Activated naive CD4-positive, alpha-beta T cell treated with anti-CD3 and anti-CD28 coated beads, Interleukin-2, amount 50 U/mL, for 72 hours (primary cell): ENCODE data around the gene AKAP8. TPM values are rescaled to one million over a fixed set of nuclear protein-coding genes. Genes with fewer than 3 reads are reported as not detected.
"Not testable (repeated sequence)": the region's sequence is repeated elsewhere in the genome, so short reads cannot be mapped to it uniquely, and the experiment has no call there.

ENCODE experiments used
- ATAC-seq, 2 donors: fragments of 150-1000 bp; cut with Tn5 transposase; 2 replicates each; pipeline ENCODE4 v1.10.0; 2021; ENCODE audit warnings: mild to moderate bottlenecking in 2 of 2, moderate library complexity in 2 of 2
- DNase-seq, 2 donors: peaks; one replicate each; pipeline ENCODE4 v3.0.0; 2021 to 2022; ENCODE audit warnings: low spot score in 2 of 2
- H3K27ac Mint-ChIP-seq, 2 donors: one replicate each; pipeline ENCODE4 v1.8.0; 2022; ENCODE audit warnings: mild to moderate bottlenecking in 2 of 2, mixed read lengths in 2 of 2
- H3K36me3 Mint-ChIP-seq, 2 donors: one replicate each; pipeline ENCODE4 v1.8.0; 2022; ENCODE audit warnings: mixed read lengths in 2 of 2
- H3K9me3 Mint-ChIP-seq, 2 donors: one replicate each; pipeline ENCODE4 v1.8.0; 2022; ENCODE audit warnings: mixed read lengths in 2 of 2
- total RNA-seq, 2 donors: library from RNA; stranded (reverse); gene quantifications; one replicate each; pipeline ENCODE4 v1.2.3, GENCODE V29; 2022

Gene AKAP8
- total RNA-seq, 2 donors from 2014 or later: 41.1 to 51.4 TPM

- no peak for DNase-seq
- ATAC-seq: no peak
- Mint-ChIP-seq H3K36me3 (peaks cover 15 to 39% of the 10 kb centered on the region in 2 donors), H3K27ac (peak overlapping the region; percentile 94 to 99), H3K9me3 (no peaks in the 10 kb centered on the region)
Observed at GRCh38 chr19:15417699-15418098, 38.1 kb upstream of the AKAP8 start.

- peaks cover under 1 to 18% of the 10 kb centered on the region in 2 donors for H3K36me3 Mint-ChIP-seq
- DNase-seq (no peak), ATAC-seq (no peak)
- no peaks in the 10 kb centered on the region for H3K9me3 Mint-ChIP-seq
- peak overlapping the region in 1 of 2 donors; percentile 84 for H3K27ac Mint-ChIP-seq
Observed at GRCh38 chr19:15412832-15413231, 33.2 kb upstream of the AKAP8 start.

GRCh38 chr19:15411351-15411750 lies 31.8 kb upstream of the AKAP8 start:
- not testable (repeated sequence) for ATAC-seq, H3K27ac Mint-ChIP-seq, DNase-seq, H3K9me3 Mint-ChIP-seq
- H3K36me3 Mint-ChIP-seq: peaks cover 0 to 10% of the 10 kb centered on the region in 2 donors

GRCh38 chr19:15404780-15405211 lies 25.2 kb upstream of the AKAP8 start:
- DNase-seq: no peak
- Mint-ChIP-seq H3K36me3 (no peaks in the 10 kb centered on the region), H3K27ac (peak overlapping the region; percentile 39 to 87), H3K9me3 (no peaks in the 10 kb centered on the region)
- ATAC-seq: no peak

- no peaks in the 10 kb centered on the region for H3K9me3 Mint-ChIP-seq
Observed at GRCh38 chr19:15404097-15404779, 24.7 kb upstream of the AKAP8 start.

GRCh38 chr19:15403151-15403531 lies 23.6 kb upstream of the AKAP8 start:
- Mint-ChIP-seq H3K36me3 (peaks cover under 1% of the 10 kb centered on the region in 2 donors), H3K9me3 (no peaks in the 10 kb centered on the region), H3K27ac (peak overlapping the region in 1 of 2 donors; percentile 92)
- ATAC-seq: no peak
- no peak for DNase-seq

More at GRCh38 chr19:15404097-15404779, 24.7 kb upstream of the AKAP8 start:
- no peaks in the 10 kb centered on the region for H3K36me3 Mint-ChIP-seq
- DNase-seq (no peak), ATAC-seq (no peak)
- peak overlapping the region; percentile 39 to 87 for H3K27ac Mint-ChIP-seq

GRCh38 chr19:15402411-15403150 lies 23.0 kb upstream of the AKAP8 start:
- ATAC-seq: no peak
- Mint-ChIP-seq H3K9me3 (no peaks in the 10 kb centered on the region), H3K27ac (no peak overlapping the region), H3K36me3 (peaks cover 6% of the 10 kb centered on the region in 2 donors)
- no peak for DNase-seq

GRCh38 chr19:15401397-15401710 lies 21.8 kb upstream of the AKAP8 start:
- ATAC-seq (no peak), DNase-seq (no peak)
- Mint-ChIP-seq H3K36me3 (peaks cover 8 to 18% of the 10 kb centered on the region in 2 donors), H3K9me3 (no peaks in the 10 kb centered on the region), H3K27ac (no peak overlapping the region)

- Mint-ChIP-seq H3K27ac (no peak overlapping the region), H3K9me3 (no peaks in the 10 kb centered on the region), H3K36me3 (peaks cover 8 to 23% of the 10 kb centered on the region in 2 donors)
- DNase-seq: no peak
- peak in 1 of 2 donors; percentile 16 for ATAC-seq
Observed at GRCh38 chr19:15400521-15401396, 21.2 kb upstream of the AKAP8 start.

GRCh38 chr19:15399635-15400034 lies 20.0 kb upstream of the AKAP8 start:
- Mint-ChIP-seq H3K36me3 (peaks cover 8 to 23% of the 10 kb centered on the region in 2 donors), H3K9me3 (no peaks in the 10 kb centered on the region), H3K27ac (no peak overlapping the region)
- DNase-seq (no peak), ATAC-seq (no peak)

GRCh38 chr19:15399234-15399515 lies 19.6 kb upstream of the AKAP8 start:
- peaks cover 8 to 23% of the 10 kb centered on the region in 2 donors for H3K36me3 Mint-ChIP-seq
- H3K9me3 Mint-ChIP-seq: no peaks in the 10 kb centered on the region
- ATAC-seq (no peak), DNase-seq (no peak)
- no peak overlapping the region for H3K27ac Mint-ChIP-seq

GRCh38 chr19:15398501-15399233 lies 19.1 kb upstream of the AKAP8 start:
- Mint-ChIP-seq H3K27ac (no peak overlapping the region), H3K36me3 (peaks cover 8 to 23% of the 10 kb centered on the region in 2 donors), H3K9me3 (no peaks in the 10 kb centered on the region)
- DNase-seq (no peak), ATAC-seq (peak in 1 of 2 donors; percentile 18)

GRCh38 chr19:15397782-15398181 lies 18.2 kb upstream of the AKAP8 start:
- Mint-ChIP-seq H3K36me3 (peaks cover 8 to 23% of the 10 kb centered on the region in 2 donors), H3K27ac (peak overlapping the region in 1 of 2 donors; percentile 57), H3K9me3 (no peaks in the 10 kb centered on the region)
- DNase-seq (no peak), ATAC-seq (no peak)

GRCh38 chr19:15397236-15397635 lies 17.6 kb upstream of the AKAP8 start:
- no peak for DNase-seq
- H3K9me3 Mint-ChIP-seq: no peaks in the 10 kb centered on the region
- ATAC-seq: no peak
- peaks cover 8 to 23% of the 10 kb centered on the region in 2 donors for H3K36me3 Mint-ChIP-seq
- H3K27ac Mint-ChIP-seq: peak overlapping the region; percentile 57 to 75

GRCh38 chr19:15396436-15396835 lies 16.8 kb upstream of the AKAP8 start:
- Mint-ChIP-seq H3K36me3 (peaks cover 8 to 23% of the 10 kb centered on the region in 2 donors), H3K9me3 (no peaks in the 10 kb centered on the region), H3K27ac (peak overlapping the region; percentile 57 to 75)
- ATAC-seq (no peak), DNase-seq (no peak)

- peak overlapping the region in 1 of 2 donors; percentile 44 for H3K27ac Mint-ChIP-seq
- not testable (repeated sequence) for H3K9me3 Mint-ChIP-seq, DNase-seq, ATAC-seq
- H3K36me3 Mint-ChIP-seq: peaks cover 8 to 23% of the 10 kb centered on the region in 2 donors
Observed at GRCh38 chr19:15395251-15395650, 15.7 kb upstream of the AKAP8 start.
